Activated CD8-positive, alpha-beta memory T cell treated with anti-CD3 and anti-CD28 coated beads for 4 hours (primary cell): ENCODE data around the gene TBC1D21.

ENCODE experiments used
- DNase-seq, 2 donors: peaks; one replicate each; pipeline ENCODE4 v3.0.0-alpha.2; 2020; ENCODE audit warnings: low read depth in 2 of 2

The TBC1D21 gene

DNA sequence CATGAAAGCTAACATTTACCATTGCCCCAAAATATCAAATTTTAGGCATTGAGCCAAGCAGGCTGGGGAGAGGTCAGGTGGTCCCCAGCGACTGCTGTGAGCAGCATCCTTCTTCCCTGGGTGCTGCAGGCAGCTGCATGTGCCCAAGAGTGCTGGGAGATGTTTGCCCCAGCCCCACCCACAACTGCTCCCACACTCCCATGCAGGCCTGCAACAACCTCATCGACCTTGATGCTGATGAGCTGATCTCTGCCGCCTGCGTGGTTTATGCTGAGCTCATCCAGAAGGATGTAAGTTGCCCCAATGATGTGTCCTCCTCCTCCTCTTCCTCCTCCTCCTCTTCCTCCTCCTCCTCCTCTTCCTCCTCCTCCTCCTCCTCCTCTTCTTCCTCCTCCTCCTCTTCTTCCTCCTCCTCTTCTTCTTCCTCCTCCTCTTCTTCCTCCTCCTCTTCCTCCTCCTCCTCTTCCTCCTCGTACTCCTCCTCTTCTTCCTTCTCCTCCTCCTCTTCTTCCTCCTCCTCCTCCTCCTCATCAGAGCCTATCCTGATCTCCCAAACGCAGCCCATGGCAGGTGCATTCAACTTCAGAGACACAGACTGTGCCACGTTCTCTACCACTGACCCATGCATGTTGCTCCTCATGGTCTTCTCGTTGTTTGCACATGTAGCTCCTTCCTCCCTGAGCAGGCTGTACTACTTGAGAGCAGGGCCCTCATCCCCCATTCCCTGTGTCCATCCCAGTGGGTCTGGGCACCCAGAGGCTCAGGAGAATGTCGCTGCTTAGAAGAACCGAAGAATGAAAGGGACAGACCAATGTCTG, 15.1 kb downstream of the TBC1D21 start:
- DNase-seq = no peak

DNA sequence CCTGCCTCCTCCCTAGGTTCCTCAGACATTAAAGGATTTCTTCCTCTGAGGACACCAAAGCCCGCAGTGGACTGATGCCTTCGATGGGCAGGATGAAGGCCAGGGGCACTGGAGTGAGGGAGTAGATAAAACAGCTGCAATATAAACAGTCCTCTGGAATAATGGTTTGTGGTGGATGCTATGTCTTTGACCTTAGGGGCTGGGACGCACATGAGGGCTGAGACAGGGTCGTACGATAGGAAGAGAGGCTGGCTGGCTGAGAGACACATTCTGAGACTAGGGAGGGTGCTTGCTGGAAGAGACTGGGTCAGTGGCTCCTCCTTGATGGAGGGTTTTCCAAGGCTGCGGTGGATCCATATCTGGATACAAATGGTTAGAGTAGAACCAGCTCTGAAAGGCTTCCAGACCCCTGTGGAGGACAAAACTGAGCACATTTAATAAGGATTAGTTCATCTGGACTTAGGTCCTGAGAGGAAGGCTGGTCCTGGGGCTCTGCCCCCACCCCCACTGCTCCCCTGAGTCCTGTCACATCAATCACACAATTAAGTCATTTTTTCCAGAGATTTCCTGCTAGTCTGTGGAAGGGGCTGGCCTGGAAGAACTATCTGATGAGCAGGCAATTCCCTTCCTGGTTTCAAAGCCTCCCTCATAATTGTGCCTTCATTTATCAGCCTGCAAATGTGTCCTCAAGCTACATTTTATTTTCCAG, 15.8 kb downstream of the TBC1D21 start:
- DNase-seq = no peak

DNA sequence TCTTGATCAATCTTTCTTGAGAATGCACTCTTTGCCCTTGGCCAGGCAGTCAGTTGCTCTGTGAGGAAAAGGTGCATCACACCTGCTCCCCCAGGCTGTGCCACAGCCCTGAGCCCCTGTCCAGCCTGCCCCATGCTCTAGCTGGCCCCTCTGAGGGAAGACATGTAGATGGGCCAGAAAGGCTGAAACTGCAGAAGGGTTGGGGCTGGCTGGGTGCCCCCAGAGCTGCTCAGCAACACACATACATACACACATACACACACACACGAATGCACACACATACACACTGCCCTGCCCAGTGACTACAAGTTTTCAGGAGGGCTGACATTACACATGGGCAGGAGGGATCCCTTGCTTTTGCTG, 16.4 kb downstream of the TBC1D21 start:
- DNase-seq = no peak

GRCh38 chr15:73891328-73892315, 18.3 kb downstream of the TBC1D21 start:
- DNase-seq = no peak

- DNase-seq = no peak
Observed at GRCh38 chr15:73892446-73893226, 19.3 kb downstream of the TBC1D21 start.

- no peak for DNase-seq
Observed at GRCh38 chr15:73894133-73894814, 20.9 kb downstream of the TBC1D21 start.

GRCh38 chr15:73897441-73898261, 24.3 kb downstream of the TBC1D21 start:
- DNase-seq = no peak

GRCh38 chr15:73899197-73900094, 26.1 kb downstream of the TBC1D21 start:
- DNase-seq = no peak

- DNase-seq = no peak
Observed at GRCh38 chr15:73900095-73900712, 26.8 kb downstream of the TBC1D21 start.

DNA sequence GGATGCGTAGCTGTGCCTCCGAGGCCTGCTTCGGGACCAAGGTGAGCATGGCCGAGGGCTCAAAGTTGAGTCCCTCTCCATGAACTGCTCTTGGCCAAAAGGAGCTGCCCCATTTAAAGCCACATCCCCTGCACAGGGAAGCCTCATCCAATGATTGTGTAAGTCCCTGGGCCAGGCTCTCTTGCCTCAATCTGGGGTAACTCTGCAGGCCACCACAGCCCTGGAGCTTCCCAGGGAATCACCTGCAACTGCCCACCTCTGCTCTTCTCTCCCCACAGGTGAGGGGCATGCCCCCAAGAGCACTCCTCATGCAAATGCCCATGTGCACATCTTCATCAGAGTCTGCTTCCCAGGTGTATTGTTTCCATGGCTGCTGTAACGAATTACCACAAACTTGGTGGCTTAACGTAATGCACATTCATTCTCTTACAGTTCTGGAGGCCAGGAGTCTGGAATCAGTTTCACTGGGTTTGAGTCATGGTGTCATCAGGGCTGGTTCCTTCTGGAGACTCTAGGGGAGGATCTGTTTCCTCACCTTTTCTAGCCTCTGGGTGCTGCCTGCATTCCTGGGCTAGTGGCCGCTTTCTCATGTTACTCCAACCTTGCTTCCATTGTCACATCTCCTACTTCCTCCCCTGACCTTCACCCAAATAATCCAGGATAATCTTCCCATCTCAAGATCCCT, 27.9 kb downstream of the TBC1D21 start:
- DNase-seq = no peak

DNA sequence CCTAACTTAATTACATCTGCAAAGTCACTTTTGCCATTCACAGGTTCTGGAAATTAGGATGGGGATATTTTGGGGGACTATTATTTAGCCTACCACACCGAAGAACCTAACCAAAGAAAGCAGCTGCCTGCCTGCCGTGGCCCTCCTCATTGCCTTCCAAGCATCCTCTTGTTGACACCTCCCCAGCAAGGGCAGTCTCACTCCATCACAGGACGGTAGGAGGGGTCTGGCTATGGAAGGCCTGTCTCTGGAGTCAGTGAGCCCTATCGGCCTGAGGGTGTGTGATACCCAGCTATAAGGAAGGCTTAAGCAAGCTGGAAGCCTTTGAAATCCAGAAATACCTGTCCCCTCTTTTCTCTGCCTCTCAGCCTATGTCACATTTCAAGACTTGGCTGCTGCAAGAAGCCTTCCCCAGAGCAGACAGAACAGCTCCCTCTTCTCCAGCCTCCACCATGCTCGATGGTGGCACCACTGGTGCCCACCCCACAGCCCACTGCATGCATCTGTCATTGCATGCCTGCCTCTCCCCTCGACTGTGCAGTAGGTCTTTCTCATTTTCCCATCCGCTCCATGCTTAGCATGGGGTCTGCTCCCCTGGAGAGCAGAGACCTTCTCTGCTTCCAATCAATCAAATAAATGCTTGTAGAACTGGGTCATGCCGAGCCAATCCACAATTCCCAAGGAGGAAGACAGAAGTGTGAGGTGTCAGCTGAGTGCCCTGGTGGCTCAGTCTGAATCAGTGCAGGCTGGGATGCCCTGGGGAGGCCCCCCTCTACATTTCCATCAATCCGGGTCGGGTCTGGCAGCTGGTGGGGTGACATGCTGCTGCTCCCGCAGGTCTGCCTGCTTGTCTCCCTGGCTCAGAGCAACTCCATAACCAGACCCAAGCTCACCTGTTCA, 29.0 kb downstream of the TBC1D21 start:
- DNase-seq = no peak

GRCh38 chr15:73904026-73904815, 30.9 kb downstream of the TBC1D21 start:
- DNase-seq = no peak

DNA sequence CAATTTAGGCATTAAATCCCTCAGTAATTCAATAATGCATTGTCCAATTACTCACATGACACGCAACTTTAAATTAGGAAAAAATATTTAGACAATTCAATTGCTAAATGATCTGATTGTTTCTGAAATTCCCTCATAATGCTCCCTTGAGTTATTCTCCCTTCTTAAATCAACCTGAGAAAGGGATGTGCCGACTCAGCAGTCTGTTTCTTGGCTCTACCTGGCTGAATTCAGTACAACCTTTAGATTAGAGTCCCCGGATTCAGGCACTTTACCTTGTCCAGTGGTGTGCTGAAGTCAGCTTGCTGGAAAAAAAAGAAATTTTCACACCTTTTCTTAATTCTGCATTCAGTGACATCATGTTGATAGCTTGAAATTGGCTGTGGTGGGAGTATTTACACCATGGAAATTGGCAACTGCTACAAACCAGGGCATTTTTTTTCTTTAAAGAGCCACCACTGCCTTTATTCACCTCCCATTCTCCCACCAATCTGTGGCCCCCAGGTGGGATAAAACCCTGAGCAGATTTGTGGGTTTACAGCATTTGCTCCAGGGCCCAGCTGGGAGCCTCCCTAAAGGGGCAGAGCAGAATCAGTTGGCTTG, 32.0 kb downstream of the TBC1D21 start:
- no peak for DNase-seq

DNA sequence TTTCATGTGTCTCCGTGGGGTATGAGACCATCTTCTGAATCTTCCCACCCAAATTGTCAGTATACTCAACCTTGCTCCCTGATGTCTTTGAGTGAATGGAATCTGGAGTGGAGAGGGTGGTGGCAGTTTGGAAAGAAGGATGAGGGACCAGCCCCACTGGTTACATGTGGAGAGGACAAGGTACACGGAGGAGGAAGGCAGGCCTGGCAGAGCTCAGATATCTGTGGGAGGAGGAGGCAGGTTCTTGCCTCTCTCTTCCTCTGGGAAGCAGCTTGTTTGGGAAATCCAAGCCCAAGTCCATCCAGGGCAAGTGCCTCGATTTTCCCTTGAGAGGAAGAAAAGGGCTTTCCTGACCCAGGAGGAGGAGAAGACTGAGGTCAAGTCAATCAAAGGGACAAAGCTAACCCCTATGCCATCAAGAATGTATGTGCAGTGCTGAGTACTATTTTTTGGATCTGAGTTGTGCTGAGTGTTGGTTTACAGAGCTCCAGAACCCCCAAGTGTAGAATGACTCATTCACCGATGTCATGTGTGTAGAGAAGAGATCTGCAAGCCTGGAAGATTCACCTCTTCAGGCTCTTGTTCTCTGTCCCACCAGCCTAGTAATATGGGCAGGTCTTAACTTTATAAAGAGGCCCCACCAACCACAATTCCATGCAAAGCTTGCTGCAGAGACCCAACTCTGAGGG, 33.1 kb downstream of the TBC1D21 start:
- no peak for DNase-seq

DNA sequence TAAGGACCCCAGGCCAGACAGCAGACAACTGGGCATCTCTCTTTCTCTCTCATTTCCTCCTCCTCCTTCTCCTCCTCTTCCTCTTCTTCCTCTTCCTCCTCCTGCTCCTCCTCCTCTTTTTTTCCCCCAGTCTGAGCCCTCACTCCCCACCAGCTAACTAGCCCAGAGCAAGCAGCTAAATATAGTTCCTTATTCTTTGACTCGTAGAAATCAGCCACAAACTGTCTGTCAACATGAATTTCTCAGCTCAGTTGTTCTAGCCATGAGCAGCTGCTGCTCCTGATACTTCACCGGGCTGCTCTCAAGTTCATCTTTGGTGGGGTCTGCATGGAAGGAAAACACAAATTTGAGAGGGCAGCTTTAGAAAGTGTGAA, 33.7 kb downstream of the TBC1D21 start:
- no peak for DNase-seq
